GM12878 (cell line): ENCODE data around the gene CFP. TPM values are rescaled to one million over a fixed set of nuclear protein-coding genes. Genes with fewer than 3 reads are reported as not detected.

Experiments
- ATAC-seq: fragments of 200-7000 bp; cut with Tn5 transposase; 3 replicates; pipeline ENCODE4 v1.9.1; 2020; ENCODE audit warnings: mild to moderate bottlenecking, moderate library complexity
- BruUV-seq: library from RNA; stranded (reverse); fragments of 400-500 nt; replicated peaks from 2 replicates; lab custom pipeline; 2021; lab: Mats Ljungman, UMichigan
- CTCF ChIA-PET: fragments of 300-600 bp; sonication (Branson Sonifier 250); formaldehyde crosslinking; extraction: SDS; loops from one replicate; lab custom pipeline; 2021; ENCODE audit warnings: inconsistent platforms; lab: Yijun Ruan, JAX
- POLR2A ChIA-PET: fragments of 350-600 bp; formaldehyde crosslinking; extraction: SDS; loops from one replicate; lab custom pipeline; 2021; ENCODE audit warnings: inconsistent platforms; lab: Charles Lee
- RAD21 ChIA-PET: fragments of 300-600 bp; sonication (Branson Sonifier 250); formaldehyde crosslinking; loops from one replicate; lab custom pipeline; 2023; ENCODE audit warnings: antibody characterized with exemption; ENCODE audit not compliant: unreplicated experiment; lab: Charles Lee
- SMC1A ChIA-PET: fragments of 300-600 bp; sonication (Branson Sonifier 250); formaldehyde crosslinking; loops from one replicate; lab custom pipeline; 2023; ENCODE audit not compliant: unreplicated experiment, uncharacterized antibody; lab: Charles Lee
- DNase-seq: peaks from one replicate; pipeline ENCODE4 v3.0.0-alpha.2; 2011; ENCODE audit warnings: low read depth, low spot score
- FAIRE-seq: peaks from 3 replicates; lab custom pipeline; 2011; peaks lifted over from hg19 to GRCh38; lab: Jason Lieb, UNC
- H2AFZ ChIP-seq: 2 replicates; pipeline ENCODE4 v1.6.0; 2011; ENCODE audit warnings: low read depth, low read length, control low read depth; ENCODE audit not compliant: control insufficient read depth
- H3K27ac ChIP-seq: 2 replicates; pipeline ENCODE4 v1.5.1; 2011; ENCODE audit warnings: control low read depth; ENCODE audit not compliant: control insufficient read depth, insufficient read depth
- H3K27me3 ChIP-seq, 2 experiments: replicated peaks in 1 of 2; 2 replicates each; pipeline versions ENCODE4 v1.6.0 to v1.6.1; 2011; ENCODE audit warnings: low read length in 1 of 2; ENCODE audit not compliant: control insufficient read depth in 2 of 2, insufficient read depth in 2 of 2
- H3K36me3 ChIP-seq, 2 experiments: 2 replicates each; pipeline ENCODE4 v1.5.1; 2011; ENCODE audit warnings: low read length in 1 of 2; ENCODE audit not compliant: control insufficient read depth in 2 of 2, insufficient read depth in 2 of 2
- H3K4me1 ChIP-seq: 2 replicates; pipeline ENCODE4 v1.6.1; 2011; ENCODE audit warnings: mild to moderate bottlenecking, low read length, moderate library complexity, mixed read lengths; ENCODE audit not compliant: control insufficient read depth, insufficient read depth
- H3K4me2 ChIP-seq: 2 replicates; pipeline ENCODE4 v1.6.0; 2011; ENCODE audit warnings: control low read depth; ENCODE audit not compliant: control insufficient read depth, insufficient read depth
- H3K4me3 ChIP-seq: fragments of 200-600 bp; sonication (generic); 2 replicates; pipeline ENCODE4 v1.5.1; 2016
- H3K79me2 ChIP-seq: 2 replicates; pipeline ENCODE4 v1.6.0; 2011; ENCODE audit warnings: low read length; ENCODE audit not compliant: control insufficient read depth, insufficient read depth
- H3K9ac ChIP-seq: 2 replicates; pipeline ENCODE4 v1.8.0; 2011; ENCODE audit warnings: low read length, control low read depth, mixed read lengths; ENCODE audit not compliant: control insufficient read depth, insufficient read depth
- H3K9me3 ChIP-seq: replicated peaks from 3 replicates; pipeline ENCODE4 v1.5.1; 2011; ENCODE audit warnings: mild to moderate bottlenecking, low read length; ENCODE audit not compliant: control insufficient read depth, insufficient read depth
- H4K20me1 ChIP-seq: 2 replicates; pipeline ENCODE4 v1.6.0; 2011; ENCODE audit not compliant: control insufficient read depth, insufficient read depth
- ASH2L ChIP-seq: fragments of 300-600, 200-600 bp; sonication (generic); IDR thresholded peaks from 2 replicates; pipeline ENCODE4 v1.6.1; 2017; ENCODE audit warnings: low read depth, mild to moderate bottlenecking, borderline replicate concordance
- BRCA1 ChIP-seq: IDR thresholded peaks from 2 replicates; pipeline ENCODE4 v1.6.1; 2011; ENCODE audit warnings: low read depth, low read length, improper control_type of control experiment
- CHD4 ChIP-seq: fragments of 200-600 bp; sonication (generic); IDR thresholded peaks from 2 replicates; pipeline ENCODE4 v1.6.1; 2016; ENCODE audit warnings: mild to moderate bottlenecking
- EED ChIP-seq: sonication (generic); IDR thresholded peaks from 2 replicates; pipeline ENCODE4 v1.6.1; 2016; ENCODE audit warnings: antibody characterized with exemption, low read depth
- ELK1 ChIP-seq: IDR thresholded peaks from 2 replicates; pipeline ENCODE4 v1.6.1; 2012; ENCODE audit warnings: low read depth, low read length, improper control_type of control experiment
- HDAC2 ChIP-seq: fragments of 200-600 bp; sonication (generic); IDR thresholded peaks from 2 replicates; pipeline ENCODE4 v1.6.1; 2017
- MTA3 ChIP-seq: IDR thresholded peaks from 2 replicates; pipeline ENCODE4 v1.6.1; 2012; ENCODE audit warnings: low read length, inconsistent platforms, borderline replicate concordance
- NBN ChIP-seq: fragments of 450-650 bp; IDR thresholded peaks from 2 replicates; pipeline ENCODE4 v1.6.1; 2016
- NRF1 ChIP-seq: conservative IDR thresholded peaks from 2 replicates; pipeline ENCODE4 v1.6.1; 2011; ENCODE audit warnings: mild to moderate bottlenecking, low read depth, low read length, improper control_type of control experiment
- PAX5 ChIP-seq: IDR thresholded peaks from 2 replicates; pipeline ENCODE4 v1.6.1; 2011; ENCODE audit warnings: low read depth, low read length, borderline replicate concordance
- POLR2AphosphoS2 ChIP-seq: IDR thresholded peaks from 2 replicates; pipeline ENCODE4 v1.6.1; 2011; ENCODE audit warnings: low read depth, mild to moderate bottlenecking, low read length, improper control_type of control experiment, moderate library complexity
- RAD21 ChIP-seq: IDR thresholded peaks from 2 replicates; pipeline ENCODE4 v1.6.1; 2011; ENCODE audit warnings: mild to moderate bottlenecking, low read depth, low read length, moderate library complexity; ENCODE audit not compliant: insufficient read depth
- RFX5 ChIP-seq: IDR thresholded peaks from 2 replicates; pipeline ENCODE4 v1.6.1; 2011; ENCODE audit warnings: low read depth, low read length, improper control_type of control experiment
- SRF ChIP-seq, 2 experiments: IDR thresholded peaks; 2 replicates each; pipeline ENCODE4 v1.6.1; 2011; ENCODE audit warnings: low read depth in 2 of 2, low read length in 2 of 2, mild to moderate bottlenecking in 1 of 2, moderate library complexity in 1 of 2
- SUPT20H ChIP-seq: IDR thresholded peaks from 2 replicates; pipeline ENCODE4 v1.6.1; 2011; ENCODE audit warnings: low read depth, mild to moderate bottlenecking, low read length, moderate library complexity, borderline replicate concordance; ENCODE audit not compliant: control insufficient read depth
- TAF1 ChIP-seq: IDR thresholded peaks from 2 replicates; pipeline ENCODE4 v1.6.1; 2011; ENCODE audit warnings: mild to moderate bottlenecking, low read depth, low read length, borderline replicate concordance
- WGBS: methylation state at CpG from one replicate; pipeline ENCODE4 v1.1.6; 2016; ENCODE audit warnings: low lambda C conversion rate; ENCODE audit not compliant: insufficient replicate concordance, insufficient coverage; ENCODE audit errors: missing lambda C conversion rate; 5-methylcytosine and 5-hydroxymethylcytosine counted together
- in situ Hi-C: fragments of 300-500 bp; cut with MboI; formaldehyde crosslinking; loops from 9 replicates; pipeline ENCODE4 v1.14.3; 2018; ENCODE audit warnings: mixed read lengths
- intact Hi-C: fragments of 100-400 bp; cut with micrococcal nuclease; formaldehyde crosslinking; loops from one replicate; pipeline ENCODE4 v1.14.2; 2022; ENCODE audit not compliant: unreplicated experiment
- polyA plus RNA-seq, 11 experiments: library from polyadenylated mRNA; depleted of rRNA in 4 of 11; unstranded in 6 of 11; stranded (reverse) in 5 of 11; fragments of >200 nt; fragmentation: Nextera tagmentation in 4 of 11; fragmentation: Illumina TruSeq in 1 of 11; extraction: Ambion mirVana in 4 of 11; extraction: Trizol in 1 of 11; gene quantifications; 1 replicate in 1 of 11; 2 replicates in 10 of 11; pipeline versions ENCODE4 v1.2.1 to v1.2.3, GENCODE V29; 2011 to 2016; ENCODE audit warnings: inconsistent platforms in 2 of 11, missing spikeins in 2 of 11, low read depth in 1 of 11
- total RNA-seq, 4 experiments: library from RNA; depleted of rRNA in 3 of 4; stranded (reverse); fragments of >200 nt in 3 of 4; fragmentation: Illumina TruSeq in 1 of 4; extraction: Trizol in 1 of 4; gene quantifications; 2 replicates each; pipeline versions ENCODE4 v1.2.1 to v1.2.3, GENCODE V29; 2013 to 2021

The CFP gene
- total and polyA plus RNA-seq, 10 of the 15 experiments (the other 5 are each of a cell fraction or from before 2014, with no cell fraction given): 0.72 to 10.1 (median 2.8) TPM

GRCh38 chrX:47574547-47575301, 55.0 kb downstream of the CFP start (continued):
- TF ChIP-seq MTA3 (no peak), HDAC2 (no peak), ELK1 (no peak), CHD4 (no peak), TAF1 (no peak)

- Histone ChIP-seq H3K36me3 (peaks cover 0 to 4% of the 10 kb centered on the region in 2 experiments; a peak in 2 of 4 replicates), H3K27me3 (no peaks in the 10 kb centered on the region), H3K27ac (no peak overlapping the region), H3K4me3 (no peak overlapping the region), H3K9ac (no peak overlapping the region), H3K79me2 (no peaks in the 10 kb centered on the region), H3K4me2 (peak overlapping the region; percentile 7; the same call in 1 of the 2 replicates), H3K9me3 (no peaks in the 10 kb centered on the region; the same call in 2 of the 3 replicates), H4K20me1 (no peaks in the 10 kb centered on the region), H2AFZ (no peak overlapping the region), H3K4me1 (peaks cover 4% of the 10 kb centered on the region)
- ChIA-PET SMC1A (no interaction called here), POLR2A (no interaction called here), RAD21 (no interaction called here), CTCF (no interaction called here)
- DNase-seq: no peak
- 52% methylated on average over 20 of the region's 41 CpGs for WGBS
- intact Hi-C loops: no loop called here
- BruUV-seq: no TSS peak
- ATAC-seq: no peak
- FAIRE-seq: no peak
- in situ Hi-C loops: no loop called here
- TF ChIP-seq SRF (IDR thresholded peaks at IDR 0.05; ENCODE audit: low read depth in 2 of 2, low read length in 2 of 2): no peak
- no peak for TF ChIP-seq NRF1
- no peak for TF ChIP-seq ASH2L
- no peak for TF ChIP-seq PAX5
- no peak for TF ChIP-seq POLR2AphosphoS2
- no peak for TF ChIP-seq SUPT20H
- no peak for TF ChIP-seq EED
- no peak for TF ChIP-seq BRCA1
- no peak for TF ChIP-seq NBN
- TF ChIP-seq RAD21: no peak
- TF ChIP-seq RFX5: no peak
Measured at GRCh38 chrX:47574076-47574546, 55.6 kb downstream of the CFP start.
